Measurements from ENCODE around the gene CAPNS2. TPM values are rescaled to one million over a fixed set of nuclear protein-coding genes. Genes with fewer than 3 reads are reported as not detected.
A peak's percentile ranks its signal among the peaks of the same experiment; 100 is the strongest.

CAPNS2 gene
- total and polyA plus RNA-seq, 2 of the 13 experiments (the other 11 are each of a cell fraction or from before 2014, with no cell fraction given): 0.29 TPM; not detected in 1

DNA sequence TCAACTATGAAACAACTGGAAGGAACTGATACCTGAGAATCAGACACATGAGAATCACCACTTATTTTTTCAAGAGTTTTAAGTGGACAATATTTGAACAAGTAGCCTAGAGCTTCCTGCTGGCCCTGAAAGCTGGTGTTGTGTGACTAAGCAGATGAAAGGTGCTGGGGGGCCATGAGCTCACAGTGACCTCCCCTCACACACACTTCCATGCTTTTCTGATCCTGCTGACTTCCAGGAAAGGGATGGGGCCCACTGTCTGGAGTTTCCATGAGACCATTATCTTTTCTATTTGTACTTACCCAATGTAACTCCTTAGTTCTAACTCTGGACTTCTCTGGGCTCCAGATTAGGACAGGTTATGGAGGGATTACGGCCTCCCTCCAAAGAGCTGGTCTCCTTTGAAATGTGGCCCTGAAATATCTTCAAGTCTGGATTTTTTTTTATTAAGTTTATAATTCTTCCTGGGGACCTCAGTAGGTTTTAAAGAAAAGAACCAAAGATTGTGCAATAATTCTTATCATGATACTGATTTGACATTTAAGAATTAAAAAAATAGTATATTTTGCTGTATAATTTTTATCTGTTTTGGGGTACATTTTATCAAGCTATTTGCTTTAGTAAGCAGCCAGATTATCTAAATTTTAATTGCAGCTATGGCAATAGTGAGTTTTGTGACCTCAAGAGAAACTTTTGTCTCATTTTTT lies 4.9 kb downstream of the CAPNS2 start:
- in situ Hi-C loops (cut with HindIII; ENCODE audit: extremely low pct_ligation_motif_present, low pct_unique_long_range_greater_than_20kb): no loop called here
- no peaks in the 10 kb centered on the region for H3K79me2 ChIP-seq (ENCODE audit: insufficient read depth, low read length)
- peaks cover 21% of the 10 kb centered on the region for H3K4me1 ChIP-seq (ENCODE audit: insufficient read depth, low read length)
- H3K27ac ChIP-seq (ENCODE audit: extremely low read length, insufficient read depth, low read length): peak overlapping the region; percentile 23
- no peak overlapping the region for H3K9ac ChIP-seq (ENCODE audit: insufficient read depth, low read depth, low read length)
- ChIA-PET CTCF (ENCODE audit: low intra/inter-chr PET ratio, low total read pairs) (no interaction called here), POLR2A (interaction anchor here (0.8 to 1.4 kb wide), 2 partner anchors 51 to 52 kb away, joined by 3 read pairs; no protein-coding TSS in a partner anchor)
- peak; percentile 90 for DNase-seq (ENCODE audit: low spot score)
- H3K27me3 ChIP-seq (ENCODE audit: control insufficient read depth in 1 of 2, insufficient read depth in 2 of 2, low read length in 2 of 2): no peaks in the 10 kb centered on the region
- peak overlapping the region; percentile 1; the same call in 1 of the 2 replicates for H3K4me2 ChIP-seq (ENCODE audit: low read depth, low read length)
- ATAC-seq: peak; percentile 81
- H3K4me3 ChIP-seq (replicated peaks in 1 of 3; ENCODE audit: insufficient read depth in 1 of 3, low read depth in 2 of 3, low read length in 3 of 3): no peak overlapping the region
- no peak for FAIRE-seq
- intact Hi-C loops (cut with micrococcal nuclease; ENCODE audit: unreplicated experiment): loop anchor here (2.0 kb wide), 1 partner anchor 51 kb away; no protein-coding TSS in a partner anchor
- BruUV-seq (replicated peaks): no TSS peak
- no peaks in the 10 kb centered on the region for H4K20me1 ChIP-seq (ENCODE audit: insufficient read depth, low read length)
- H2AFZ ChIP-seq (ENCODE audit: low read length): no peak overlapping the region
- peaks cover 0 to 1% of the 10 kb centered on the region in 2 experiments; a peak in 1 of 5 replicates for H3K36me3 ChIP-seq (replicated peaks in 1 of 2; ENCODE audit: control insufficient read depth in 1 of 2, insufficient read depth in 2 of 2, low read length in 2 of 2)
- H3K9me3 ChIP-seq (ENCODE audit: low read length): no peaks in the 10 kb centered on the region
- 0% methylated on average over 1 of the region's 1 CpG for WGBS (ENCODE audit: low lambda C conversion rate)
- TF ChIP-seq, protein P1, sequence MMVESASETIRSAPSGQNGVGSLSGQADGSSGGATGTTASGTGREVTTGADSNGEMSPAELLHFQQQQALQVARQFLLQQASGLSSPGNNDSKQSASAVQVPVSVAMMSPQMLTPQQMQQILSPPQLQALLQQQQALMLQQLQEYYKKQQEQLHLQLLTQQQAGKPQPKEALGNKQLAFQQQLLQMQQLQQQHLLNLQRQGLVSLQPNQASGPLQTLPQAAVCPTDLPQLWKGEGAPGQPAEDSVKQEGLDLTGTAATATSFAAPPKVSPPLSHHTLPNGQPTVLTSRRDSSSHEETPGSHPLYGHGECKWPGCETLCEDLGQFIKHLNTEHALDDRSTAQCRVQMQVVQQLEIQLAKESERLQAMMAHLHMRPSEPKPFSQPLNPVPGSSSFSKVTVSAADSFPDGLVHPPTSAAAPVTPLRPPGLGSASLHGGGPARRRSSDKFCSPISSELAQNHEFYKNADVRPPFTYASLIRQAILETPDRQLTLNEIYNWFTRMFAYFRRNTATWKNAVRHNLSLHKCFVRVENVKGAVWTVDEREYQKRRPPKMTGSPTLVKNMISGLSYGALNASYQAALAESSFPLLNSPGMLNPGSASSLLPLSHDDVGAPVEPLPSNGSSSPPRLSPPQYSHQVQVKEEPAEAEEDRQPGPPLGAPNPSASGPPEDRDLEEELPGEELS (CRISPR knock-in tag; IDR thresholded peaks at IDR 0.05): peak; percentile 49; the same call in 1 of the 2 replicates
- TF ChIP-seq HOXA3 (CRISPR knock-in tag; IDR thresholded peaks at IDR 0.05): peak; percentile 35; the same call in 1 of the 2 replicates
- peak; percentile 84 for TF ChIP-seq FOXO1 (CRISPR knock-in tag; IDR thresholded peaks at IDR 0.05)
- TF ChIP-seq ZNF747 (CRISPR knock-in tag; IDR thresholded peaks at IDR 0.05; ENCODE audit: borderline replicate concordance): no peak
- TF ChIP-seq, protein P2, sequence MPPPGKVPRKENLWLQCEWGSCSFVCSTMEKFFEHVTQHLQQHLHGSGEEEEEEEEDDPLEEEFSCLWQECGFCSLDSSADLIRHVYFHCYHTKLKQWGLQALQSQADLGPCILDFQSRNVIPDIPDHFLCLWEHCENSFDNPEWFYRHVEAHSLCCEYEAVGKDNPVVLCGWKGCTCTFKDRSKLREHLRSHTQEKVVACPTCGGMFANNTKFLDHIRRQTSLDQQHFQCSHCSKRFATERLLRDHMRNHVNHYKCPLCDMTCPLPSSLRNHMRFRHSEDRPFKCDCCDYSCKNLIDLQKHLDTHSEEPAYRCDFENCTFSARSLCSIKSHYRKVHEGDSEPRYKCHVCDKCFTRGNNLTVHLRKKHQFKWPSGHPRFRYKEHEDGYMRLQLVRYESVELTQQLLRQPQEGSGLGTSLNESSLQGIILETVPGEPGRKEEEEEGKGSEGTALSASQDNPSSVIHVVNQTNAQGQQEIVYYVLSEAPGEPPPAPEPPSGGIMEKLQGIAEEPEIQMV (CRISPR knock-in tag; IDR thresholded peaks at IDR 0.05; ENCODE audit: low read depth): no peak
- TF ChIP-seq SRSF4 (IDR thresholded peaks at IDR 0.05; ENCODE audit: low read depth, low read length, poor library complexity, severe bottlenecking): no peak
- TF ChIP-seq, protein P3, sequence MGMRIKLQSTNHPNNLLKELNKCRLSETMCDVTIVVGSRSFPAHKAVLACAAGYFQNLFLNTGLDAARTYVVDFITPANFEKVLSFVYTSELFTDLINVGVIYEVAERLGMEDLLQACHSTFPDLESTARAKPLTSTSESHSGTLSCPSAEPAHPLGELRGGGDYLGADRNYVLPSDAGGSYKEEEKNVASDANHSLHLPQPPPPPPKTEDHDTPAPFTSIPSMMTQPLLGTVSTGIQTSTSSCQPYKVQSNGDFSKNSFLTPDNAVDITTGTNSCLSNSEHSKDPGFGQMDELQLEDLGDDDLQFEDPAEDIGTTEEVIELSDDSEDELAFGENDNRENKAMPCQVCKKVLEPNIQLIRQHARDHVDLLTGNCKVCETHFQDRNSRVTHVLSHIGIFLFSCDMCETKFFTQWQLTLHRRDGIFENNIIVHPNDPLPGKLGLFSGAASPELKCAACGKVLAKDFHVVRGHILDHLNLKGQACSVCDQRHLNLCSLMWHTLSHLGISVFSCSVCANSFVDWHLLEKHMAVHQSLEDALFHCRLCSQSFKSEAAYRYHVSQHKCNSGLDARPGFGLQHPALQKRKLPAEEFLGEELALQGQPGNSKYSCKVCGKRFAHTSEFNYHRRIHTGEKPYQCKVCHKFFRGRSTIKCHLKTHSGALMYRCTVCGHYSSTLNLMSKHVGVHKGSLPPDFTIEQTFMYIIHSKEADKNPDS (CRISPR knock-in tag; IDR thresholded peaks at IDR 0.05): no peak
- peak; percentile 43; the same call in 1 of the 2 replicates for TF ChIP-seq THAP11 (CRISPR knock-in tag; IDR thresholded peaks at IDR 0.05)
- peak; percentile 56; the same call in 1 of the 2 replicates for TF ChIP-seq ZNF878 (CRISPR knock-in tag; IDR thresholded peaks at IDR 0.05)
- TF ChIP-seq, protein P4, sequence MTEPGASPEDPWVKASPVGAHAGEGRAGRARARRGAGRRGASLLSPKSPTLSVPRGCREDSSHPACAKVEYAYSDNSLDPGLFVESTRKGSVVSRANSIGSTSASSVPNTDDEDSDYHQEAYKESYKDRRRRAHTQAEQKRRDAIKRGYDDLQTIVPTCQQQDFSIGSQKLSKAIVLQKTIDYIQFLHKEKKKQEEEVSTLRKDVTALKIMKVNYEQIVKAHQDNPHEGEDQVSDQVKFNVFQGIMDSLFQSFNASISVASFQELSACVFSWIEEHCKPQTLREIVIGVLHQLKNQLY (CRISPR knock-in tag; IDR thresholded peaks at IDR 0.05): peak; percentile 33; the same call in 1 of the 2 replicates
- TF ChIP-seq SYNCRIP (IDR thresholded peaks at IDR 0.05; ENCODE audit: insufficient read depth, low read depth, low read length): no peak
- TF ChIP-seq, protein P5, sequence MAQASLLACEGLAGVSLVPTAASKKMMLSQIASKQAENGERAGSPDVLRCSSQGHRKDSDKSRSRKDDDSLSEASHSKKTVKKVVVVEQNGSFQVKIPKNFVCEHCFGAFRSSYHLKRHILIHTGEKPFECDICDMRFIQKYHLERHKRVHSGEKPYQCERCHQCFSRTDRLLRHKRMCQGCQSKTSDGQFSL (CRISPR knock-in tag; IDR thresholded peaks at IDR 0.05): no peak
- TF ChIP-seq GATA4 (IDR thresholded peaks at IDR 0.05; ENCODE audit: borderline replicate concordance, low read depth): peak; percentile 79; the same call in 1 of the 2 replicates
- peak; percentile 73; the same call in 1 of the 2 replicates for TF ChIP-seq ETV5 (CRISPR knock-in tag; IDR thresholded peaks at IDR 0.05; ENCODE audit: borderline replicate concordance)
- 0 out of 2 replicates have a peak, but pooled peaks have one; percentile 33 for TF ChIP-seq RFXANK (CRISPR knock-in tag; IDR thresholded peaks at IDR 0.05)
- no peak; the same call in 1 of the 2 replicates for TF ChIP-seq SIX1 (CRISPR knock-in tag; IDR thresholded peaks at IDR 0.05; ENCODE audit: borderline replicate concordance)
- TF ChIP-seq KDM3A (CRISPR knock-in tag; IDR thresholded peaks at IDR 0.05; ENCODE audit: low read depth): no peak
